Type B pancreatic cell (in vitro differentiated cells): ENCODE measurements around the gene PTPRT. TPM values are rescaled to one million over a fixed set of nuclear protein-coding genes. Genes with fewer than 3 reads are reported as not detected.

Experiments used
- DNase-seq: peaks from one replicate; pipeline ENCODE4 v3.0.0; 2021; ENCODE audit warnings: mixed read lengths; ENCODE audit not compliant: unreplicated experiment; ENCODE audit errors: extremely low spot score
- H3K27ac Mint-ChIP-seq: 2 replicates; pipeline ENCODE4 v1.8.0; 2021; ENCODE audit warnings: mild to moderate bottlenecking, mixed read lengths
- H3K27me3 Mint-ChIP-seq: 2 replicates; pipeline ENCODE4 v1.8.0; 2021; ENCODE audit warnings: mixed read lengths
- H3K36me3 Mint-ChIP-seq: 2 replicates; pipeline ENCODE4 v1.8.0; 2021; ENCODE audit warnings: mixed read lengths
- H3K4me1 Mint-ChIP-seq: one replicate; pipeline ENCODE4 v1.8.0; 2021; ENCODE audit warnings: mixed read lengths; ENCODE audit not compliant: unreplicated experiment
- H3K4me3 Mint-ChIP-seq: 2 replicates; pipeline ENCODE4 v1.8.0; 2021; ENCODE audit warnings: mild to moderate bottlenecking, mixed read lengths
- H3K9me3 Mint-ChIP-seq: 2 replicates; pipeline ENCODE4 v1.8.0; 2021; ENCODE audit warnings: mixed read lengths
- CTCF ChIP-seq: fragments of 200-600 bp; sonication (generic); conservative IDR thresholded peaks from 2 replicates; pipeline ENCODE4 v1.5.0; 2021; ENCODE audit warnings: antibody characterized with exemption, mild to moderate bottlenecking
- total RNA-seq: library from RNA; stranded (reverse); gene quantifications from 2 replicates; pipeline ENCODE4 v1.2.1, GENCODE V29; 2021; ENCODE audit warnings: low replicate concordance

Gene PTPRT
- total RNA-seq, 1 donor from 2014 or later = 7.0 TPM

GRCh38 chr20:42544926-42545325 is 644.8 kb downstream of the PTPRT start:
- Mint-ChIP-seq H3K9me3 (no peaks in the 10 kb centered on the region), H3K4me3 (no peak overlapping the region), H3K27me3 (peaks cover 12% of the 10 kb centered on the region), H3K4me1 (no peaks in the 10 kb centered on the region), H3K36me3 (no peaks in the 10 kb centered on the region), H3K27ac (no peak overlapping the region)
- no peak for DNase-seq
- no peak for TF ChIP-seq CTCF

- DNase-seq = no peak
- Mint-ChIP-seq H3K4me1 (peaks cover 5% of the 10 kb centered on the region), H3K36me3 (no peaks in the 10 kb centered on the region), H3K4me3 (no peak overlapping the region), H3K9me3 (no peaks in the 10 kb centered on the region), H3K27me3 (peaks cover 21% of the 10 kb centered on the region), H3K27ac (no peak overlapping the region)
- TF ChIP-seq CTCF = no peak
Observed at GRCh38 chr20:42532831-42533230, 656.9 kb downstream of the PTPRT start.

- peaks cover 22% of the 10 kb centered on the region for H3K27me3 Mint-ChIP-seq
- H3K36me3 Mint-ChIP-seq = no peaks in the 10 kb centered on the region
- H3K27ac Mint-ChIP-seq = no peak overlapping the region
- peaks cover under 1% of the 10 kb centered on the region for H3K9me3 Mint-ChIP-seq
- TF ChIP-seq CTCF = no peak
- H3K4me1 Mint-ChIP-seq = peaks cover 5% of the 10 kb centered on the region
- H3K4me3 Mint-ChIP-seq = no peak overlapping the region
- no peak for DNase-seq
Observed at GRCh38 chr20:42531508-42531961, 658.2 kb downstream of the PTPRT start.

GRCh38 chr20:42530855-42531448 is 658.8 kb downstream of the PTPRT start:
- peak; percentile 84 for TF ChIP-seq CTCF
- Mint-ChIP-seq H3K27ac (no peak overlapping the region), H3K27me3 (peaks cover 23% of the 10 kb centered on the region), H3K4me1 (peaks cover 10% of the 10 kb centered on the region), H3K4me3 (no peak overlapping the region), H3K9me3 (peaks cover 6% of the 10 kb centered on the region), H3K36me3 (no peaks in the 10 kb centered on the region)
- DNase-seq = no peak

GRCh38 chr20:42530191-42530590 is 659.5 kb downstream of the PTPRT start:
- H3K4me1 Mint-ChIP-seq = peaks cover 10% of the 10 kb centered on the region
- no peak for TF ChIP-seq CTCF
- no peaks in the 10 kb centered on the region for H3K36me3 Mint-ChIP-seq
- H3K27ac Mint-ChIP-seq = no peak overlapping the region
- peaks cover 18% of the 10 kb centered on the region for H3K27me3 Mint-ChIP-seq
- DNase-seq = no peak
- H3K4me3 Mint-ChIP-seq = no peak overlapping the region
- H3K9me3 Mint-ChIP-seq = peaks cover 6% of the 10 kb centered on the region
